HPDE6-E6E7 (cell line): Measurements from ENCODE around the gene NFIB.

ENCODE experiments used
- DNase-seq: peaks from one replicate; pipeline ENCODE4 v3.0.0; 2011; ENCODE audit warnings: missing footprints; ENCODE audit errors: extremely low spot score

The NFIB gene

DNA sequence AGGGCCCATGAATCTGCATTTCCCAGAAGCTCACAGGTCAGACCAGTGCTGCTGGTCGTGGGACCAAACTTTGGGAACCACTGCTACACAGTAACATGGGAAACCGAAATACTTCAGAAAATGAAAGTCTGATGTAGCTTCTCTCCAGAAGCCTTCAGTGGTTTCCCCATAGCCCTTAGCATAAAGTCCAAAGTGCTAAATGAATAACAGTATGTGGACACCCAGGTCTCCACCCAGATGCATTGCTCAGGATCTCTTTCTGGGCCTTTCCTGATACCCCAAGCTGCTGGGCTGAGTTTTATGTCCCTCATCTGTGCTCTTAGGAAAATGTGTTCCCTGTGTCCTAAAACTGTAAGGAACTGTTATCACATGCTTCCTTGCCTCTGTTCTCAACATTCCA lies 100.4 kb downstream of the NFIB start:
- no peak for DNase-seq

DNA sequence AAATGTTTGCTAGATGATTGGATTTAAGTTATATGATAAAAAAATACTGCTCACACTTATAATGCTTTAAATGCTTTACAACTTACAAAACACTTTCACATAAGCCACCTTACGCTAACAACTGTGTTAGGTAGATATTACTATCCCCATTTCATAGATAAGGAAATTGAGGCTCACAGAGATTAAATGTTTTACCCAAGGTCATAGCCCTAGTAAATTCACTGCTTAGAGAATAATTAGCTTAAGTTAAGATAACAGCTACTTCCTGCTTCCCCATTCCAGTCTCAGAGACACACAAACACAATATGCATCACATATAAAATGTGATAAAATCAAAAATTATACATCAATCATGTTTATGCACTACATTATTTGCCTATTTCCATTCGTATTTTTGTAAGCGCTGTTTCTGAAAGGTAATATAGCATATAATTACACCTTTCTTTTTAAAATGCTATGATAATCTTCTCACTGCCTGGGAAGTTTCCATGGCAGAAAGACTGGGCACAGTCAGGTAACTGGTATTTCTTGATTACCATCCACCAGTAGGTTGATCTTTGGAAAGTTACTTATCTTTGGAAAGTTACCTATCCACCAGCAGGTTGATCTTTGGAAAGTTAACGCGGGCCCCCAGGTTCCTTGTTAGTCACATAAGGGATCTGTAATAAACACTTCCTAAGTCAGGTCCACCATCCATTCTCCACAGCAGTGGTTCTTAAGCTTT lies 101.1 kb downstream of the NFIB start:
- DNase-seq: no peak

DNA sequence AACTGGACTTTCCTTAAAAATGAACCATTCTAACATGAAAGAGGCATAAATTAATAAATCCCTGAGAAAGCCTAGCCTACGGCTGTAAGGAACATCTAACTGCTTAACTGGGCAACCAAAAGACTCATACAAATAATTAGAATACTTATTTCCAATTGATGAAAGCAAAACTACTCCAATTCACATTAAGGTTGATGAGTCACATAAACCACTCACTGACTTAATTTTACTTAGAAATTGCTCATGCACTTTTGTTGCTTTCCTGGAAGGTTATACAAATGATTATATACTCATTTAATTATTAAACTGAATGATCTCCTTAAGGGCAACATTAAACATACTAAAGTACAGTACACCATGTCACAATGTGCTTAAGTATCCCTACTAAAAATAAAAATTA lies 101.9 kb downstream of the NFIB start:
- DNase-seq: no peak

DNA sequence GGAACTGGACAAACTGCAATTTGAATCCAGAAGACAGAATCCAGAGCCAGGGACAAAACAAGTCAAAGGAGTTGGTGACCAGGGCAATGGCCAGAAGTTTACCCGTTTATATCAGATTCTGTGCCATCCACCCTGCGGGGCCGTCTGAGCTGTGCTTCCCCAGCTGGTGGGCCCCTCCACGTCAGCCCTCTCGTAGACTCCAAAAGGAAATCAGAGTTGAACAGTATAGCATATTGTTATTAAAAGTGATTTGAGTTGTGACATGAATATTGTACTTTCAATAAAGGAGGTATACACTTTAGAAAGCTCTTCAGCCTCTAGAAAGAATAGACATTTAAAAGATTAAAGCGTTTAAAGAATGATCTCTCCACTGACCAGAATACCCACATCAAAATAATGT lies 102.4 kb downstream of the NFIB start:
- DNase-seq: no peak

DNA sequence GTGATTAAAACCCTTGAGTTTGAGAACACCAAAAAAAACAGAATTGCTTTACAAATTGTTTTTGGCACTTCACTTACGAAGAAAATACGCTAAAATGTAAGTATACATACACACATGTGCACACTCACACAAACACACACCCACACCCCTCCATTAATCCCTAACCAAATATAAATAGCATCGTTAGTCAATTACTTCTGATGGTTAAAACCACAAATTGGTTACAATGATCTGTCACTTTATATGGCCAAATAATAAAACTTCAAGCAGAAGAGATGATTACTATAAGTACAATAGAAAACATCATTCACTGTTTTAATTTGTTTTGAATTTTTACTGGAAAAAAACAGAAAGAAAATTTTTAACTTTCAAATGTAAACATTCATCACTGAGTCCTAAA lies 103.5 kb downstream of the NFIB start:
- no peak for DNase-seq

DNA sequence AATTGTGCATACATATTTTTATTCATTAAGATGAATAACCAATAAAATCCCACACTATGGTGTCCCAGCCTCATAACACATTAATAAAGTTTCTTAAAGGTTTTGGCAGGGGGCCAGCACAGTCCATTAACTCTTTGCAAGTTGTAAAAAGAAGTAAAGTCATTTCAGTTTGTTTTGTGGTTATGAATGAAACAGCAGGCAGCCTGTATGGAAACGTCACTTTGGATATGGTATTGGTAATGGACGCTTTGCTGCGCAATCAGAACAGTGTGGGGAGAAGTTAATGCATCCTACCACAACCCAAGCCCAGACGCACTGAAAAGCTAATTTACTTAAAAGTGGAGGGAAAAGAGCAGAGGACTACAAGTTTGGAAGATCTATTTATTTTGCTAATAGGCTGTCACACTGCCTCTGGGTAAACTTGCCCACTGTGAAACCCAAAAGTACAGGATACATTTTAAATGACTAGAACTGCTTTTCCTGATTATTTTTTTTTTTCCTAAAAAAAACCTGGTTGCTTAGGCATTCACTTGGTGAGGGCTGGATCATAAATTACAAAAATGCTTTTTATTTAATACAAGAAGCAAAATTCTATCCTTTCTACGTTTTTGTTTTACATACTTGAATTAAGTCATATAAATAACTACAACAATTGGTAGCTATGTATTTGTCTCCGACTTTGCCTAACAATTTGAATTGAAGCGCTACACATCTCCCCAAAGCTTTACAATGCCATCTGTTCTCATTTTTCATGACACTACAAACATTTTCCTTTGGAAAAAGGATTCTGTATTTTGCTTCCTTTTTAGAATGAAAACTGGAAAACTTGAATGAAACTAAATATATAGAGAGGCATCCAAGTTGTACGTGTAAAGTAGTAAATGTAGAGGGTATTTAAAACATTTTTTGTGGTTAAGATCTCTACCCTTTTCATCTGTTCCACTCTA lies 104.3 kb downstream of the NFIB start:
- DNase-seq: no peak

DNA sequence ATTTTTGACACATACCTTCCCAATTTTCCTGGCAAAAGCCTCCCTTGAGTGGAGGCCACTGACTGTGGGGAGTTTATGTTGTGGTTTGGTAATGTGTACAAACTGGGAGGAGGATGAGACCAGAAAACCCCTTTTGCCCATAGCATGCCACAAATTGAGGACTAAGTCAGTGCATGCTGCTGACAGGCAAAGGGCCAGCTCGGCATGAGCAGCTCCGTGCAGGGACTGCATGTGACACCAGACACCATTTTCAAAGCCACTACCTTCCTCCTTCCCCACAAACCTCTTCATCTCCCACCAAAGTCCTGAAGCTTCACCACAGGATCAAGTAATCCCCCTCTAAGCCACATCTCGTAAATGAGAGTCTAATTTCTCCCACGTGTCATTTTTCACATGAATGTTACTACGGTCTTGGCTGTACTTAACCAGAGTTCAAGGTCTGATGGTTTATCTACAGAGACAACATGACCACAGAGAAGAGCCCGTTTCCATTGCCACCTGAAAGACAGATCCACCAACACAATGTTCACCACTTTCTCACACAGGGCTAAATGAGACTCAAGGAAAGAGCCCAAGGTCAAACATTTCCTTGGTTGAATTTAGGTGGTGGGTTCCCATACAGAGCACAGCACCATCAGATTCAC lies 106.5 kb downstream of the NFIB start:
- no peak for DNase-seq

DNA sequence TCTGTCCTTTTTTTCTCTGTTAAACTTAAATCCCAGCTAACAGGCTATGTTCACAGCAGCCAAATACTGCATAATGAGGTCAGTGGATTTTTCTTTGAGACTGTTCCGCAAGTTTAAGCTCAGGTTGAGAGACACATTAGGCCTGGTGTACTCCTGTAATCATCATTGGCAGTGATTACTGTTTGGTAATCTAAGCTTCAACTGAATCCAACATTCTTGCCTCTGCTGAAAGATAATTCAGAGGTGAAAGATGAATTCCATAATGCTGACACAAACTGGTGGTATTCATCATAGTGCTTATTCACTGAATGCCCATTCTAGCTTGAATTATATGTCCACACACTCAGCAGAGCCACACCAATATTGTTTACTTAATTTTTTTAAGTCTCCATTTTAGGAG lies 108.5 kb downstream of the NFIB start:
- DNase-seq: peak; percentile 45

DNA sequence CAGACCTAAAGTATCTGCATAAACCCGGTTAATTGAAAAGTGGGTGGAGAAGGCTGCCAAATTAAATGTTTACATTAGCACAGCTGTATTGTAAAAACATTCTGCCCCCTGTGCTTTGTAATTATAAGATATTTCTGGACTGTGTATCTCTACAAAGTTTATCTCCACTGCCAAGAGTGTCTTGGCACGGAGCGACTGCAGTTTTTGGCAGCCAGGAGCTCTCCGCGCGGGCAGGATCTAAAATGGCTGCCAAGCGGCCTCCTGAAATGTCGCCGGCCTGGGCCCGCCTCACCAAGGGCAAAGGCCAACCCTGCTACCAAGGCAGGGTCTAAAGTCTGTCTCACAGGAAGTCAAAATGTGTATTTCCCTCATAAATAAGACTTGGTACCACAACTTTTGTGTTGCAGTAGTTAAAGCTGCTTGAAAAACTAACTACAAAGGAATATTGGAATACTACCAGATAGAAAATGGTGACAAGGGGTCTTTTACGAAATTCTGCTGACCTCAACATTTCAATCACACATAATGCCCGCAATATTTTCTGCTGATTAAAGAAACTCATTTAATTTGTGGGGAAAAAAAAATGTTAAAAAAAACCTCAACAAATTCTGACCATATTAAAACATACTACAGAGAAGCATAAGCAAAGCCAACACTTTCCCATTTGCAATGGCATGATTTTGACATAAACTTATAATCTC lies 110.4 kb downstream of the NFIB start:
- DNase-seq: no peak

DNA sequence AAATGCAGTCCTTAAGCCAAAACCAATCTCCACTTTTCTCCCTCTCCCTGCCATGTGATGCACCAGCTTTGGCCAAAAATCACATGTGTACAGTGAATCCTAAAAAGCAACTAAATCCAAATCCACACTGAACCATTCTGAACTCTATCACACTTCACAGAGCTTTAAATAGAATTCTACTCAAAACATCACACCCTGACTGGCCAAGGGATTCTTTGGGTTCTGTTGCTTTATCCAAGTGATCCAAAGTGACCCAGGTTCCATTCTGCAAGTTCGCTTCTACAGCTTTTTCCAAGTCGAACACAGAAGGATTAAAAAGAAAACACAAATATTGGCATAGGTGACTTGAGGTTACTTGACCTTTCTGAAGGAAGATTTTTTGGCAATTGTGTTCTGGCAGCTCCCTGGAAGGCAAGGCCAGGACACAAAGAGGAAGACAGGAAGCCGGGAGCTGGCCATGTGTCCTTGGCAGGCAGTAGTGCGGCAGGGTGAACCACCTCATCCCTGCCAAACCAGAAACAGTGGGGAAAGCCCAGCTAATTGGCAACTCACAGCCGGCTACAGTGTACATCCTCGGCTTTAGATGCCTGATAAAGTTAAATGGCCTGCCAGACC lies 115.0 kb downstream of the NFIB start:
- no peak for DNase-seq

DNA sequence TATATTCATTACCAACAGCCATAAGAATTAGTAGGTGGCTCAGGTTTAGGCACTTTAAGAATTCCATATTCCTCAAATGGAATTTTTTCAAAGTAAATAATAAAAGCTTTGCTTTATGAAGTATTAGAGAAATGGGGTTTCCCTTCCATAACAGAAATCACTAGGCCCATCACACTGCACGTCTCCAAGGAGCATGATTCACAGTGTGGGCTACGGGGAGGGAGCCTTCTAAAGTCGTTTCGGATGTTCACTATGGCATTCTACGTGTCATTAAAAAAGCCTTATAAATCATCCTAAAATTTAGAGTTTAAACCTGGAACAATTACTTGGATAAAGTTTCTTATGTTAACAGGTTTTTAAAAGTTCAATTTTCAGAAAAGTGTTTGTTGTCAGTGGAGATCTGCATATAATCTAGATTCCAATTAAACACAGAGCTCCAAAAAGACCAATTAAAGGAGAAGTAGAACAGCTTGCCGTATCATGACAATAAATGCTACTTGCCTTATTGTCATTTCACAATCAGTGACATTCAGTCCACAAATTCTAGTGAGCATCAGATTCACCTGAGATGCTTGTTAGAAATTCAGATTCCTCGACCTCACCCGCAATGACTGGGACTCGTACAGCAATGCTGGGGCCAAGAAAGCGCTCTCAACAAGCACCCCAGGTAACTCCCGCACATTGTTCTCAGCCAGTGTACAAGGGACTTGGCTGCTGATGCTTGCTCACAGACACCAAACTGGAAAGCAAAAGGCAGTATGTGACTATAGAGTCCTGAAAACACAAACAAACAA lies 115.7 kb downstream of the NFIB start:
- no peak for DNase-seq

DNA sequence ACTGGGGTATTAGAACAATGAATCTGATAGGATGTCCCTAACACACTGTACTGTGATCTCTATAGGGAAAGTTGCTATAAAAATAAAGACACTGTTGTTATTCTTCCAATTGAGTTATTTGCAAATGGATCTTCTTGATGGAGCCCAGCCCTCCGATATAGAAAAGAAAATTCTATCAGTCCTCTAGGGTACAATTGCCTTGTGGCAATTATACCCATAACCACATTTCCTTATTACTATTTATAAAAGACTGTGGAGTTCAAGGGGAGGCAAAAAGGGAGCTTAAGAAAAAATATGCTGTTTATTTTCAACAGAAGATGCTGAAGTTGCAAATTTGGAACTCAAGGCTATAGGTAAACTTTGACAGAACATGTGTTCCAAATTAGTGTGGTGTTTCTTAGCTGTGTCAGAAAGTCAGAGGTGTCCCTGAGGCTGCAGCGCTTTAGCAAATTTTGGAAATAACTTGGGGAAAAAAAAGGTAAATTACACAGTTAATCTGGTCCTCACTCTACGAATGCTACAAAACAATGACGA lies 116.5 kb downstream of the NFIB start:
- DNase-seq: no peak

DNA sequence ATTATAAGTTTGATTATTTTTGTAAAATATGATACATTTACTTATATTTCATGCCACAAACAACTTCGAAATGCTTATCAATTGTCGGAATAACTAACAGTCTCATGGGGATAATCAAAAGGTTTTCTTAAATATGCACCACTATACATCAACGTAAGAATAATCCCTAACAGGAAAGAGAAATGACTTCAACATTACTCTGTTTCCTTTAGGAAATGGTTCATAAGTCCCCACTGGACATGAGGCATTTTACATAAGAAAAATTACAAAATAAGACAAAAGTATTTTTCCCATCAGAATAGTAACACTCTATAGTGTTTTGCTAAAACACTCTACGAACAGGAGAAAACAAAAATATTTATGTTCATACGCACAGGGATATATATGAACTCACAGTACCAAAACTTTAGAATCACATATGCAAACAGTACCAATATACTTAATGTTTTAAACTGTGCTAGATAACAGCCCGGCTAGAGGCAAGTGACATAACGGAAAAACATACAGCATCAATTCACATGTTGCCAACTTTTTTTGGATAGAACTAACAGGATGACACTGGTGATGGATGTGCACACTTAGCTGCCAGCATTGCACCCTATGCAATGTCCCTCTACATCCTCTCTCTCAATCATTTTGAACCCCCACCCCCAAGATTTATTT lies 120.5 kb downstream of the NFIB start:
- no peak for DNase-seq

DNA sequence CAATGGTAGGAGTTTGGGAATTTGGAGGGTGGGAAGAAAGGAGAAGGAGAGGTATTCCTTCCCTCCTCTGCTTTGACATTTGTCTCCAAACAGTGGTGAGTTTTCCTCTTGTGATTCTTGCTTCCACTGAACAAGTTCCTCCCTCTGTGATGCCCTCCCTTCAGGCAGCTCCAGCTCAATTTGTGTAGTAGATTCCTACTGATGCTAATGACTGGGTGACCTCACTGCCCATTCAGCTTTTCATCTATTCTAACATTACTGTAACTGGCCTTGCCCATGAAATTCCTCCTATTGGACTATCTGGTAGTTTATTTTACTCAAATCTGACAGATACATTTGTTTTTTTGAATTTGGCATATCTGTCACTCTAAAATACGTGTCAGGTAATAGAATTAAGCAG lies 121.4 kb downstream of the NFIB start:
- DNase-seq: no peak

DNA sequence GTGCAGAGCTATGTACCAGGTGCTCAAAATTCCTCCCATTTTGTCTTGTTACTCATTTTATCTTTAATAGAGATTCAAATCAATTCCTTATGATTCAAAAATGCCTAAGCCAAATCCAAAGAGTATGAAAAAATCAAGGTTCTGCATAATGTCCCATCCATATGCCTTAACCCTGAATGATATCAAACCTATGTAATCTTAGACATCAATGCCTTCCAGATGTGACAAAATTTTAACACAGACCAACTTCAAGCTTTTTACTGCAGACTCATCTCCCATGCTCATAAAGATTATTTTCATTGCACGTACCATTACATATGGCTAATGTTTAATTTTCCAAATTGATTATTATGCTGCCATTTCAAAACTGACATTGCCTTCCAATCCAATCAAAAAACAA lies 122.4 kb downstream of the NFIB start:
- no peak for DNase-seq

DNA sequence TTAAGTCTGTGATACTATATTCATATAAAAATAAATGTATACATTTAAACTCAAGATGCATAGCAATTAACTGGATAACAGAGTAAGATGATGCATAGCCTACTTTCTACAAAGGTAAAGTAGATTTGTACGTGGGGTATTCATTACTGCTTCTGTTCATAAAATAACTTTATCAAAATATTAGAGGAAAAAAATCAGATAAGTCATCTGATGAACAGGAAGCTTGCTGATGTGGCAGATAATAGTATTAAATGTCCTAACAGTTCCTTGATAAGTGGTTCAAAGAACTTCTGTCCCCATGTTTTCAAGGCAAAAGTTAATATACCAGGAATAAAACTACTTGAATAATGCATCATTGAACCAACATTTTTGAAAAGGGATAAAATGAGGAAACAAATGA lies 123.7 kb downstream of the NFIB start:
- no peak for DNase-seq

DNA sequence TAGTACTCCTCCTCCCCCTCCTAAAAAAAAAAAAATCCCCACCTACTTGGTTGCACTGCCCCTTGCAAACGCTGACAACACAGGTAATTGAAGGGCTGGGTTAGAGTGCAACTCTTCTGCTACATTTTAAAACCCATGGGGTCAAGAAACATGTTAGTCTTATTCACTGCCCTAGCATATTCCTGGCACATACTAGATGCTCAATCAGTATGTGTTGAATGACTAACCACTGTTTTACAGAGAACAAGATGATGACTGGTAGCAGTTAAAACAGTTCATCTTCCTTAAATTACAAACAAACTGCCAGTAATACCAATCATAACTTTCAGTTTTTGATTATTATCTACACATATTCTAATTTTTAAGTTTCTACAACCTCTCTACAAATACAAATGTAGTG lies 124.4 kb downstream of the NFIB start:
- no peak for DNase-seq

DNA sequence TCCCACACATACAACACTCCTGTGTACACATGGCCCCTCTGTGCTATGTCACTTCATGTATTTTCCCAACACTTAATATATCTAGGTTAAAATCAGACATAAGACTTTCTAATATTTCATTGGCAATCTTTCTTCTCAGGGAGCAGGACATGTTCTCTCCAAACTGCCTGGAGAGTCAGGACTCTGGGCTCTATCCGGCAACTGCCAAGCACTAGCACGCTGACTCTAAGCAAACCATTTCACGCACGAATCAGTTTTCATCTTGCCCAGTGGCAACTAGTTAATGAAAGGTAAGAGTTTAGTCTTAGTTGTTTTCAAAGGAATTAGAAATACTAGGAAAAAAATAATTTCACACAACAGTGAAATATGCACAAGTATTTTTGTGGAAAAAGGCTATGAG lies 124.8 kb downstream of the NFIB start:
- no peak for DNase-seq

DNA sequence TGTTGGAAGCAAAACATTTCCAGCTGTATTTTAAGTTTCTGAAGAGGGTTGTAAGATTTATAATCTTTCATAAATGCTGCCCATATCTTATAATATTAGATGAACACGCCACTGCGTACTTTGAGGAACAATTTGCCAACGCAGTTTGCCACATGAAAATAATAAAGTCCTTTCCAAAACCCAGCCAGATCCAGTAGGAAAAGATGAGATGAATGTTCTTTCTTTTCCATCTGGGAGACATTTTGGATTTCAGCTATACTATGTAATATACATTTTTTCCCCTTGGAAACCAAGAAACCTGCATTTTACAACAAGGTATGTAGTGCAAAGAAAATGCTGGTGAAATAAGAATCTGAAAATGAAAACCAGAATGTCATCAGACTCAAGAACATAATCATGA lies 125.4 kb downstream of the NFIB start:
- DNase-seq: no peak

DNA sequence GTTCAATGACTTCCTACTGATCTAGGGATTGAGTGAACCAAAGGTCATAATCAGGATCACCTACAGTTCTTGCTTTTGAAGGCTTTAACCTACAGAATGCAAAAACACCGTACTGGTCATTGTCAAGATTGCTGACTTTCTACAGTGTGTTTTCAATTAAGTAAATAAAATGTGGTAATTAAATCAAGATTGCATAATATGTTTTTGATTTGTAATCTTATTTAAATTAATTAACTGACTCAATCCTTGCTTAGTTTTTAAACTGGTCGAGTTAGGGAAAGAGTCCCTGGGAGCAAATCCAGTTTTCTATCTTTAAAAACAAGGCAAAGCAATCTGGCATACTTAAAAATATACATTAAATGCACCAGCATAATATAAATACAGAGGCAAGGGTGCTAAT lies 125.9 kb downstream of the NFIB start:
- DNase-seq: no peak
